ENCODE measurements around the gene HS3ST4. TPM values are rescaled to one million over a fixed set of nuclear protein-coding genes. Genes with fewer than 3 reads are reported as not detected.

Gene HS3ST4
- polyA plus RNA-seq, 1 donor (not counting 4 experiments of a cell fraction or from before 2014, with no cell fraction given) = not detected

GRCh38 chr16:25868106-25868505 is 176.3 kb downstream of the HS3ST4 start:
- no peak overlapping the region for H3K27ac ChIP-seq (ENCODE audit: control insufficient read depth, insufficient read depth, low read length)
- no peaks in the 10 kb centered on the region for H4K20me1 ChIP-seq (ENCODE audit: control insufficient read depth, extremely low read depth, insufficient read depth, low read length)
- TF ChIP-seq EZH2 (IDR thresholded peaks at IDR 0.05; ENCODE audit: low read length) (no peak), CTCF (optimal IDR thresholded peaks at IDR 0.05 in 1 of 3, IDR thresholded peaks at IDR 0.05 in 1 of 3, conservative IDR thresholded peaks at IDR 0.05 in 1 of 3; ENCODE audit: extremely low read depth in 1 of 3, insufficient read depth in 2 of 3, low read length in 3 of 3) (no peak)
- H3K4me3 ChIP-seq (ENCODE audit: control insufficient read depth in 2 of 3, extremely low read depth in 1 of 3, insufficient read depth in 2 of 3, low read depth in 1 of 3, low read length in 3 of 3) = no peak overlapping the region
- no peak overlapping the region for H2AFZ ChIP-seq (ENCODE audit: control insufficient read depth, low read length)
- H3K9me1 ChIP-seq (ENCODE audit: control insufficient read depth, extremely low read depth, insufficient read depth, low read length) = no peaks in the 10 kb centered on the region
- peaks cover 2% of the 10 kb centered on the region for H3K9me3 ChIP-seq (ENCODE audit: control insufficient read depth, low read depth, low read length)
- H3K9ac ChIP-seq (ENCODE audit: control insufficient read depth, extremely low read depth, insufficient read depth, low read length) = no peak overlapping the region
- no peaks in the 10 kb centered on the region for H3K27me3 ChIP-seq (ENCODE audit: control insufficient read depth, extremely low read depth, insufficient read depth, low read length)
- no peak overlapping the region for H3K4me2 ChIP-seq (ENCODE audit: control insufficient read depth, extremely low read depth, insufficient read depth, low read depth, low read length)
- FAIRE-seq = no peak
- dilution Hi-C loops (cut with MboI; ENCODE audit: extremely low pct_ligation_motif_present, low sequenced_read_pairs) = no loop called here
- H3K4me1 ChIP-seq (ENCODE audit: control insufficient read depth, extremely low read depth, insufficient read depth, low read length) = no peaks in the 10 kb centered on the region
- H3K36me3 ChIP-seq (ENCODE audit: control insufficient read depth in 2 of 2, extremely low read depth in 1 of 2, insufficient read depth in 2 of 2, low read length in 2 of 2) = no peaks in the 10 kb centered on the region
- no peak for DNase-seq (ENCODE audit: low read depth, low spot score)
- H3K79me2 ChIP-seq (ENCODE audit: control insufficient read depth, insufficient read depth, low read length) = no peaks in the 10 kb centered on the region

DNA sequence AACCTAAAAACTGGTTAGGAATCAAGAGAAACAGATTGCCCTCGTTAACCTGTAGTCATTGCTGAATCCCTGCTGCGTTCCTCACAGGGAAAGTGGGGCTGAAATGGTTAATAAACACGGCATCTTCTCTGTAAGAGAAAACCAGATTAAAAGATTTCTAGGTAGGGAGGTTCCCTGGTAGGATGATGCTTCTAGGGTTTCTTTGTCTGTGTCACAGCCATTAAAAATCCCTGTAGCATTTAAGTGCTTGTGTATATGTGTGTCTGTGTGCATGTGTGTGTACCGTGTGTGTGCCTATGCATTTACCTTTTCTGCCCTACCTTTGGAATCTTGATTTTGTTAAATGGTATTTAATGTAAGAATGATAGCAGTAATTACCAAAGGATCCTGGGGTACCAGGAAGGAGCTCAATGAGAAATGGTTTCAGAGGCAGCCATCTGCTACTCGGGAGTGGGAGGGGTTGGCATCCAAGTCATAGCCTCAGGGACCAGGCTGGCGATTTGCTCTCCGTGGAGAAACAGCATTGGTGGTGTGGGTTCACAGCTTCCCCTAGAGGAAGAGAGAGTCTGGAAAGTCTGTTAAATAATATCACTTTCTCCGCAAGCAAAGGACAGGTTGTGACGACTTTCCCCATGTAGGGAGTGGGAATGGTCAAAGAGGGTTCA is 177.1 kb downstream of the HS3ST4 start:
- dilution Hi-C loops (cut with MboI; ENCODE audit: extremely low pct_ligation_motif_present, low sequenced_read_pairs) = no loop called here
- H3K27me3 ChIP-seq (ENCODE audit: control insufficient read depth, extremely low read depth, insufficient read depth, low read length) = no peaks in the 10 kb centered on the region
- H3K27ac ChIP-seq (ENCODE audit: control insufficient read depth, insufficient read depth, low read length) = no peak overlapping the region

More for the DNA sequence above, 177.1 kb downstream of the HS3ST4 start:
- Histone ChIP-seq H3K9ac (ENCODE audit: control insufficient read depth, extremely low read depth, insufficient read depth, low read length) (no peak overlapping the region), H3K4me2 (ENCODE audit: control insufficient read depth, extremely low read depth, insufficient read depth, low read depth, low read length) (no peak overlapping the region), H3K4me3 (ENCODE audit: control insufficient read depth in 2 of 3, extremely low read depth in 1 of 3, insufficient read depth in 2 of 3, low read depth in 1 of 3, low read length in 3 of 3) (no peak overlapping the region), H2AFZ (ENCODE audit: control insufficient read depth, low read length) (no peak overlapping the region), H4K20me1 (ENCODE audit: control insufficient read depth, extremely low read depth, insufficient read depth, low read length) (no peaks in the 10 kb centered on the region), H3K79me2 (ENCODE audit: control insufficient read depth, insufficient read depth, low read length) (no peaks in the 10 kb centered on the region), H3K9me3 (ENCODE audit: control insufficient read depth, low read depth, low read length) (peaks cover 2% of the 10 kb centered on the region), H3K4me1 (ENCODE audit: control insufficient read depth, extremely low read depth, insufficient read depth, low read length) (no peaks in the 10 kb centered on the region), H3K36me3 (ENCODE audit: control insufficient read depth in 2 of 2, extremely low read depth in 1 of 2, insufficient read depth in 2 of 2, low read length in 2 of 2) (no peaks in the 10 kb centered on the region), H3K9me1 (ENCODE audit: control insufficient read depth, extremely low read depth, insufficient read depth, low read length) (no peaks in the 10 kb centered on the region)
- DNase-seq (ENCODE audit: low read depth, low spot score) (no peak), FAIRE-seq (no peak)
- TF ChIP-seq CTCF (optimal IDR thresholded peaks at IDR 0.05 in 1 of 3, IDR thresholded peaks at IDR 0.05 in 1 of 3, conservative IDR thresholded peaks at IDR 0.05 in 1 of 3; ENCODE audit: extremely low read depth in 1 of 3, insufficient read depth in 2 of 3, low read length in 3 of 3) (no peak), EZH2 (IDR thresholded peaks at IDR 0.05; ENCODE audit: low read length) (no peak)
